Kidney capillary endothelial cell (primary cell): Measurements from ENCODE around the gene B4GAT1.

ENCODE experiments used
- DNase-seq: peaks from one replicate; pipeline ENCODE4 v3.0.0-alpha.2; 2018; ENCODE audit warnings: low spot score

B4GAT1 gene

DNA sequence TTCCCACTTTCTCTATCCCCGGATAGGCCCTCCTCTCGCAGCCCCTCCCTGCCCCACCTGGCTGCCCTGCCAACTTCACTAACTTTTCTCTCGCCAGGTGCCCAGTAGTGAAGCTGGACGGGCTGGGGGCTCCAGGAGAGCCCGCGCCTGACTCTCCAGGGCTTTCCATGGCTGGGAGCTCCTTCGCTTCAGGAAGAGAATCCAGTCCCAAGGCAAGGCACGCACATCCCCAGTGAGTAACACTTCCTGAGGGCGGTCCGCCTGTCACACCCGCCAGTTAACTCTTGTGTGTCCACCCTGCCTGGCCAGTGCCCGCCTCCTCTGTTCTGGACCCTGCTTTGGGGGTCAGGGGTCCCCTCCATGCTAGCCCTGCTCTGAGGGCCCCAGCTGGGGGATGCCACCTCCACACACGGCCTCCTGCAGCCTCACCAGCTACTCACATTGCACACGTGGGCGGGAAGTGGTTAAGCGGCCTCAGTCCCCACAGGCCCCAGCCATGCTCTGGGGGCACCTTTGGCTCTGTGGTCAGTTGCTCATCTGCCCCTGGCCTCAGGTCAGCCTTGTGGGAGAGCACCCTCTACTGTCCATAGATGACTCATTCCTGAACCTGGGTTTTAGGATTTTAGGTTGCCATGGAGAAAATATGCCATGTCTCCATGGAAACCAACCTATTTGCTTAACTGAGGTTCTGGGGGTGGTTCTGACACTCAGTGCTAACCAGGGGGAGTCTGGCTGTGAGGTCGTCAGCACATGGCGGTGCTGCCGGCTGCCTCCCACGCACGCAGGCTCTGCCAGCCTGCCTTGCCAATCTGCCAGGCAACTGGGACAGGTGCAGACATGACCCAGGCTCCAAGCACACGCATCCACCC is 11.0 kb downstream of the B4GAT1 start, which contains the start of gene RIN1:
Gene RIN1 (minus strand): TSS at position 201 of the 869 bp plus-strand sequence. CDS start 32 bp downstream, at position 169.
- DNase-seq, result peak; percentile 81

DNA sequence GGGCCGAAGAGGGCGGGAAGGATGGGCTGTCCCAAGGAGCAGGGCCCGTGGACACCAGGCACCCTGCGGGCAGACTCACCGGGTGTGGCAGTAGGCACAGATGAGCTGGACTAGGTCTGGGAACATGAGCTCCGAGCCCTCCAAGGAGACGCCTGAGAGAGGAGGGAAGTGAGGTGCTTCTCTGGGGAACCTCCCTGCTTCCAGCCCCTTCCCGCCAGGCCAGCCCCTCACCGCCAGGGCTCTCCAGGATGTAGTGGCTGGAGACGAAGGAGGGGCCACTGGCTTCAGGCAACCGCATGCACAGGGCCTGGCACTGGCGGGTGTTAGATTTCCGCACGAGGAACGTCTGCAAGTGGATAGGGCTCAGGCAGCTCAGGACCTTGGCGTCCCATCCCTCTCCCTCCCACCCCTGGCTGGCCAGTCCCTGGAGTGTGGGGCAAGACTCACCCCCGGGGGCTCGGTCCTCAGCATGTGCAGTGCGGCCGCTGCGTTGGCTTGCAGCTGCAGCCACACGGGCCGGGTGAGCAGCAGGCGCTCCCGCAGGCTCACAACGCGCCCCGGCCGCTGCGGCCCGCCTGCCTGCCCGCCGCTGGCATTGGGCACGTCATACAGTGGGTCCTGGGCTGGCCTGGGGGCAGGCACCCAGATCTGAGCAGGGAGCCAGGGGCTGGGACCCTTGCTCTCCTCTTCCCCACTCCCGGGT is 11.7 kb downstream of the B4GAT1 start:
- no peak for DNase-seq

DNA sequence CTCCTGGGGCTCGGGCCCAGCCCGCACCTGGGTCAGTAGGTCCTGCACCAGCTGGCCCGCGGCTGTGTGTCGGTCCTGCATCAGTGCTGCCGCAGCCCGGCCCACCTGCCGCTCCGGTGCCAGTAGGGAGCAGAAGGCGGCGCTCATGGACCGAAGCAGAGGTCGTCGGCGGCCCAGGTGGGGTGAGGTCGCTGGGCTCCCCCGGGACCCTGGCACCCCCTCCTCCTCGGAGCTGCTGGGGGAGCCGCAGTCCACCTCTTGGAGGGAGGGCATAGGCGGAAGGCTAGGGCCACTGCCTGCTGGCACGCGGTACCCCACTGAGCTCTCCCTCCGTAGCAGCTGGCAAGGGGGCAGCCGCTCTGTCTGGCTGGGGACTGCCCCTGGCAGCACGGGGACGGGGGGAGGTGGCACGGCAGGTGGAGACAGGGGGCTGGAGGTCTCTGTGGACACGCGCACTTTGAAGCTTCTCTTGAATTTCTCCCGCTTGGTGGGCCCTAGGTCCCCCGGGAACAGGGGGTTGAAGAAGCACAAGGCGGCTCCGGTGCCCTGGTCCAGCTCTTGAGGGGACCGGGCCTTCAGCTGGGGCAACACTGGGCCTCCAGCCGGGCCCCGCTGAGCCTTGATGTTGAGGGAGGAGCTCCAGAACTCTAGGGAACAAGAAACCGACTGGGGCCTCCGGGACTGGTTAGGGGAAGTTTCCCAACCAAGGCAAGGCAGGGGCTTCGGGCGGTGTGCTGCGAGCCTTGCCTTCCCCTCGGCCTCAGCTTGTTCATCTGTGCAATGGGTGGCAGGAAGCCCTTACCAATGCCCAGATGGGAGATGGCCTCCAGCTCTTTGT is 12.6 kb downstream of the B4GAT1 start:
- no peak for DNase-seq

DNA sequence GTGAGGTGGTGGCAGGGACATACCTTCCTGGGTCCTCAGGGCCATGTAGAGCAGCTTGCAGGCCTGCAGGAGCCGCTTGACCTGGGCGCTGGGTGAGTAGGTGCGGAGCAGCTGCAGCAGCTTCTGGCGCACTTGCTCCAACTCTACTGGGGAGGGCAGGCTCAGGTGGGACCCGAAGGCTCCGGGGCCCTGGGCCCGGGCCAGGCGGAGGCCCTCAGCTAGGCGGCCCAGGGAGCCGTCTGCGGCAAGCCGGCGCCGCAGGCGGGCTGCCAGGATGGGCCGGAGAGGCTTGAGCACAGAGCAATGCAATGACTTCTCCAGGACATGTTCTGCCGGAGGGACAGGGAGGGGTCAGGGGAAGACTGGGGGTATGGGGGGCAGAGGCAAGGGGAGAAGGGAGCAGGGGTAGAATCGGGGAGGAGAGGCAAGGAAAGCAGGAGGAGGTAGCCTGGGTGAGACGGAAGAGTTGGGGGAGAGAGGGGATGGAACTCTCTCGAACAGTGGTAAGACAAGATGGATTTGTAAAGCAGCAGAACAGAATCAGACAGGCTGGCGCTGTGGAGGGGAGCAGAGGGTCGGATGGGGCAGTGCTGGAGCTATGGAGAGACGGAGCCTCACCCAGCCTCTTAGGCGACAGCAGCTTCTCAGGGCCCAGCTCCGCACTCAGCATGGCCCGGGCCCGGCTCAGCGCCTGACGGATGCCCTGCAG is 13.4 kb downstream of the B4GAT1 start:
- DNase-seq, result no peak

DNA sequence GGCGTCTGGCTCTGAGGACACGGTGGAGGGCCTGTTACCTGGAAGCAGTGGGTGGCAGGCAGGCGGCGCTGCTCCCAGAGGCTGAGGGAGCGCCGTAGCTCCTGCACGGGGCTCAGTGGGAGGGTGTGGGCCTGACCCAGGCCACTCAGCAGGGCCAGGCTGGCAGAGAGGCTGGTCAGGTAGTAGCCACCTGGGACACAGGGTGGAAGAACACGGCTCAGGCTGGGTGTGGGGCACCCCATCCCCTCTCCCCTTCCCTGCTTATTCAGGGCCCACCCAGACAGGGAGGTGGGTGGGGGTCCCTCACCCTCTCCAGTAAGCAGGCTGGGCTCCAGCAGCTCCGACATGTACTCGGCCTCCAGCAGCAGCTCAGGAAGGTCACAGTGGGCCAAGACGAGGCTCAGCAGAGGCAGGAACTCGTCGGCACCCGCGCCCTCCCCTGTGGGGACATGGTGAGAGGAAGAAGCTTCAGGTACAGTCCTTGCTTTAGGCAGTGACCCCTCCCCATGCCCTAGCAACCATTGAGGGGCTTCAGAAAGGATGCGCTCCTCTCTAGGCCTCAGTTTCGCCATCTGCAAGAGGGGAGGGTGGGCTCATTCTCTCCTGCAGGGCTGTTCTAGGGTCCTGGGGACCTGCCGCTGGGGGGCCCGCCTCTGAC is 14.1 kb downstream of the B4GAT1 start:
- no peak for DNase-seq

DNA sequence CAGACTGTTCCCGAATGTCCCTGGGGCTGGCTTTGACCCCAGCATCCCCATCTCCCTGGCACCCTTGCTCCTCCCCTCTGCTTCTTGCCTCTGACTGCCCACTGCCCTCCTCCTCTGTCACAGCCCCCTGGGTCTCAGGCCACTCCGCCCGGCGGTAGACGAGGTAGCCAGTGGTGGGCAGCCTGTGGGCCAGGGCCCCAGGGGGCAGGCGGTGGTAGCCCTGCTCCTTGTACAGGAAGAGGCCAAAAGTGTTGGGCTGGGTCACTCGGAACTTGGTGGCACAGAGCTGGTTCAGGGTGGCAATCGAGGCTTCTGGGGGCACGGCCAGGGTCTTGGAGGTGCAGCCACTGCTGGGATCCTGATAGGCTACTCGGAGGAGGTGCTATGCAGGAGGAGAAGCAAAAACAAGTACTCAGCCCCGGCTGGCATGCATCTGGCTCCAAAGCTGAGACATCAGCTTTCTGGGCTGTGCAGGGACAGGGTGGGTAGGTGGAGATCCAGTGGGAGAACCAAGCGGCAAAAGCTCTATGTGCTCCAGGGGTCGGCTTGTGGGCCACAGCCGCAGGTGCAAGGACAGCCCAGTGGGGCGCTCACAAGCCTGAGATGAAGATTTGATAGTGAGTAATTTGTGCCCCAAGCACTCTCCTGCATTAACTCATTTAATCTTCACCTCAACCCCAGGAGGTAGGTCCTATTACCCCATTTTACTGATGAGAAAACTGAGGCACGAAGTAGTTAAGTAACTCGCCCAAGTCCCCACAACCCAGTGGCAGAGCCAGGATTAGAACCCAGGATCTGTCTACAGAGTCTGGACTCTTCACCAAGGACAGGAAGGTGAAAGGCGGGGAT is 14.8 kb downstream of the B4GAT1 start:
- DNase-seq, result no peak

DNA sequence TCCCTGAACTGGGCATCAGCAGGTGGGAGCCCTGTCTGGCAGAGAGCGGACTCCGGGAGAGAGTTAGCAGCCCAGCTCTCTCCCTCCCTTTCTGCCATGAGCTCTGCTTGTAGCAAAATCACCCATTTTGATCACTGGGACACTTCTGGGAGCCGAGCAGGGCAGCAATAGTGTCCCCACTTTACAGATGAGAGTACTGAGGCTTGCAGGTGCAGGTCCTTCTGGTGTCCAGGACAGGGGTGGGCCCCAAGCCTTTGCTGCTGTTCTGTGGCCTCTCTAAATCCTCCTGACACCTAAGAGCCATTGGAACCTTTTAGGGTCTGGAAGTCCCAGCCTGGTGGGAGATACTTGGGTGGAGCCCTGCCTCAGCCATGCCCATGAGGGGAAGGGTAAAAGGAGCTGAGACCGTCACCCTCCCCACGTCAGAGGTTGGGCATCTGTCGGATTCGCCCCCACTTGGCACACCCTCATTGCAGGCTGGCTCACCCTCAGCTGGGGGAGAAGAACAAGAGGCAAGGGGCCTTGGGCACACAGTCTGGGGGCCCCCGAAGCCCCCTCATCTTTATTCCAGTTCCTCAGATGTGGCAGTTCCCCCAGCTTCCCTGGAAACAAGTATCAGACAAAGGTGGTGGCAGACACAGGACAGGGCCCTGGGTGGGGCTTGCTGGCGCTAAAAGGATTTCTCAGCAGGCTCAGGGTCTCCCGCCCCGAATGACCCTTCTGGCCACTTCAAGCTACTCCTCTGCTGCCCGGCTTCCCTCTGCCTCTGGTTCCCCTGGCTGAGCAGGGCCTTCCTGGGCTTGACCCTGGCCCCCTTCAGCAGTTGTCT is 15.7 kb downstream of the B4GAT1 start:
- DNase-seq, result no peak

DNA sequence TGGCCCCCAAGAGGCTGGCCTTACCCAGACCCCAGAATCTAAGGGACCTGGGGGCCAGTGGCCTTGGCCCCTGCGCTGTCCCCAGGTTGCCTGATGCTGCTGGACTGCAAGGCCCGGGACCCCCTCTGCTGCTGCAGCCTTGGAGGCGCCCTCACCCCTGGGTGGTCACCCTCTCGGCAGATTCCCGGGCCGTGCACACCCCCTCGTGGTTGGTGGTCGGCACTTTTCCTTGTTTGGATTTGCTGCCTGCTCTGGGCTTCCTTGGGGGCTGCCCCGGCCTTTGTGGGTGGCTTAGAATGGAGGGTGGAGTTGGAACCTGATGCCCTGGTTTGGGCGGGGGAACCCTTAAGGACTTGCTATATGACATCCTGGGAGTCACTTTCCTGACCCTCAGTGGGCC is 16.5 kb downstream of the B4GAT1 start:
- no peak for DNase-seq

DNA sequence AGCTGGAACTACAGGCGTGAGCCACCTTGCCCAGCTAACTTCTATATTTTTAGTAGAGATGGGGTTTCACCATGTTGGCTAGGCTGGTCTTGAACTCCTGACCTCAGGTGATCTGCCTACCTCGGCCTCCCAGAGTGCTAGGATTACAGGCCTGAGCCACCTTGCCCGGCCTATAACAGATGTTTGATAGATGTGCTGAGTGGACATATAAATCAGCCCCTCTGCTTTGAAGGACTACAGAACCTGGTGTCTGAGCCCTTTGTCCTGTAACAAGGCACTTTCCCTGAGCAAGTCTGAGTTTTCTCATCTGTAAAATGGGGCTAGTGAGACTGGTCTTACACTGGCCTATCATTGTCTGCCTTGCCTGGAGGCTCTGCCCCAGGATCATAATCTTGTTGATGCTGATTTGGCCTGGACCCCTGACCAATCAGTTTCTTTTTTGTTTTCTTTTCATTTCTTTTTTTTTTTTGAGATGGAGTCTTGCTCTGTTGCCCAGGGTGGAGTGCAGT is 18.2 kb downstream of the B4GAT1 start:
- DNase-seq, result no peak

DNA sequence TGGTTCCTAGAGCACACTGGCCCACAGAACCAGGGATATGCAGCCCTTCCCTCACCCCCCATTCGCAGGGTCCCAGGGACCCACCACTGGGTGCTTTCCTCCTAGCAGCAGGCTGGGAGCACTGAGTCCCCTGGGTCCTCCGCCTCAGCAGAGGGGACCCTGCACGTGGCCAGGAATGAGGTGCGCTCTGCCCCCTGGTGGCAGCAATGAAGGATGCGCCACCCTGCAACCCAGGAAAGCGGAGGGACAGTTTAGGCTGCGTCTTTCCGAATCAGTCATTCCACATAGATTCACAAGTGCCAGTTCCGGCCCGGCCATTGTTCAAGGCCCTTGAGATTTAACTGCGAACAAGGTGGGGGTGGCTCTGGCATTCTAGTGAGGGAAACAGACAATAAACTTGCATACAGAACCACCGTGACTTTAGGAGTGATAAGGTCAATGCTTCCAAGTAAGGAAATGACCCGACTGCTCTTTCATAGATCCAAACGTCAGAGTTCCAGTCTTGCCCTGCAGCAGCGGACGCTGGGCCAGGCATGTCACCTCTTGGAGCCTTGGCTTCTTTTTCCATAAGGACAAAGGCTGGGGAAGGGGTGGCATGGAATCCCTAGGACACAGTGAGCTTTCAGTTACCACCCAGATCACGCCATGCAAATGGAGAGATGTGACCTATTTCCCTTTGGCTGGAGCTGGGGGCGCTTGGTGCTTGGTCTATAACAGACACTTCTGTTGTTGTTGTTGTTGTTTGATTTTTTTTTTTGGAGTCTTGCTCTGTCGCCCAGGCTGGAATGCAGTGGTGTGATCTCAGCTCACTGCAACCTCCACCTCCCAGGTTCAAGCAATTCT is 18.9 kb downstream of the B4GAT1 start:
- DNase-seq, result peak; percentile 98

DNA sequence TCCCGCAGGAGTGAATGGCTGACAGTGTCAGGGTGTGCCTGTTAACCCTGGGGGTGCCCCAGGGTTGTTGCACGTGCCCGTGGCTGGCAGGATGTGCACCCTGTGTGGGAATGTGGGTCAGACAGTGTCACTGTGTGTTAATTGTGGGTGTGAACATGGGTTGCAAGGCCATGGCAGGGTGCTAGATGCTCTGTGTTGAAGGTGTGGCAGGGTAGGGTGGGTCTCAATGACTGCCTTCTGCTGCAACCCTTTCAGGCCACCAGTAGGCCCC is 19.5 kb downstream of the B4GAT1 start:
- no peak for DNase-seq

DNA sequence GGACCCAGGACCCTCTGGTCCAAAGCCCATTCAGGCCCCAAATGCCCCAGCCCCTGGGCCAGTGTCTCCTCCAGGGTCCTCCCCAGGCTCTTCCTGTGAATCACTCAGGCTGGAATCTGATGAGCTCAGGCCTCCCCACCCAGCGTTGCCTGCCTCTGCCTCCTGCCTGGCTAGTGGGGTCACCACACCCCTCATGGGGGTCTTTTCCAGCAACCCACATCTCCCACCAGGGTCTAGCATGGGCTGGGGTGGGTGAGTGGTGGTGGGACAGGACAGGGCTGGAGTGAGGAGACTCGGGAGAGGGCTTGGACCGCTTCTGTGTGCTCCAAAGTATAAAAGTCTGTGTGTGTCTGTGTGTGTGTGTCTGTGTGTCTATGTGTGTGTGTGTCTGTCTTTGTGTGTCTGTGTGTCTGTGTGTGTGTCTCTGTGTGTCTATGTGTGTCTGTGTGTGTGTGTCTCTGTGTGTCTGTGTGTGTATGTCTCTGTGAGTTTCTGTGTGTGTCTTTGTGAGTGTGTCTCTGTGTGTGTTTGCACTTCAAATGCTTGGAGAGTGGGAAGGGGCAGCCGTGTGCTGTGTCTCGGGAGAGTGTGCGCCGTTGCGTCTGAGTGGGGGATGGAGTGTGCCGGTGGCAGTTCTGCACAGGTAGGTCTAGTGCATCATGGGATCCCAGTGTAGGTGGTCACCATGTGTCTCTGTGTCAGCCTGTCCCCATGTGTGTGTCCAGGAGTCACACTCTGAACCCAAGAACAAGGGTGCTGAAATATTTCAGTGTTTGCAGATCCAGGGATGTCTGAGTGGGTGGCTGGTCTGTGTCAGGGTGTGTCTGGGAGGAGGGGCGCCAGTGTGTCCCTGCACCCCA is 20.0 kb downstream of the B4GAT1 start:
- DNase-seq, result peak; percentile 57

DNA sequence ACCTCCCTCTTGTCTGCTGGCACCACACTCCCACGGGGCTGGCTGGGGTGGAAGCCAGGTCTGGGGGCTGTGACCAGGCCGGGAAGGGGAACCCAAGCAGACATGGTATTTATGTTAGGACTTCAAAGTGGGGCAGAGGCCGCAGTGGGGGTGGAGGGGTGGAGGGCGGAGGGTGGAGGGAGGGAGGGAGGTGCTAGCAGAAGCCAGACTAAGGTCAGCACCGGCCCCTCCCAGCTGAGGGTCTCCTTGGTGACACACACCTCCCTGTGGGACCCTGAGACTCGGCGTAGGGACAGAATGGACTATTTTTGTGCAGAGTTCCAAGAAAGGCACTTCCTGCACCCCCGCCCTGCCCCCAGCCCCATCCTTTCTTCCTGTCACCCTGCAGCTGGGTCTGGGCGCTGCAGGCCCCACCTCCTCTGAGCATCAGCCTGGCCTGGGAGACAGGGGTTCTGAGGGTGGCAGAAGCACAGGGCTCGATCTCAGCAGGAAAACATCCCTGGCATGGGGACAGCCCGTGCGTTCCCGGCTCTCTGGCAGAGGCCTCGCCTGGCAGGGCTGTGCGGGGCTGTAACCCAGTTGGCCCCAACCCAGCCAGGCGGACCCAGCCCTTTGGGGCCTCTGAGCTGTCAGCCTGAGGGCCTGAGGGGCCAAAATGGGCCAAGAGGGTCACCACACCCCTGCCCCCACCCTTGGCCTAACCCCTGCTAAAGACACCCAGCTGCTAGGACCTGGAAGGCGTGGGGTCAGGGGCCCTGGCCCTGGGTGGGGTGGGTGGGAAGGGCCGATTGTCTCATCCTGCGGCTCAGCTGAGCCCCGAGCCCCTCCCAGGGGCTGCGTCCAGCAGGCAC is 20.9 kb downstream of the B4GAT1 start:
- no peak for DNase-seq

DNA sequence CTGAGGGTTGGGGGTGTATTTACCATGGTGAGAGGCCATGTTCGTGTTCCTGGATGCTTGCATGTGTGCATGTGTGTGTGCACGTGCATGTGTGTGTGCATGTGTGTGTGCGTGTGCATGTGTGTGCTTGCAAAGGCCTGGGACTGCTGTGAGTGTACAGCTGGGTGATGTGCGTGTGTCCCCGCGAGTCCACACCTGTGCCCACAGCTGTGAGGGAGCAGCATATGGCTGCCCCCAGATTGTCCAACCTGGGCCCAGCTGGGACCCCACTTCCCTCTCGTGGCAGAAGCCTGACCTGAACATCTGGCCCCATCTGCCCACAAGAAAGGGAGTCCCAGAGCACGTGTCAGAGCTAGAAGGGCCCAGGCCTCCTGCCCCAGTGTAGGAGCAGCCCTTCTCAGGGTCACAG is 22.2 kb downstream of the B4GAT1 start:
- no peak for DNase-seq

DNA sequence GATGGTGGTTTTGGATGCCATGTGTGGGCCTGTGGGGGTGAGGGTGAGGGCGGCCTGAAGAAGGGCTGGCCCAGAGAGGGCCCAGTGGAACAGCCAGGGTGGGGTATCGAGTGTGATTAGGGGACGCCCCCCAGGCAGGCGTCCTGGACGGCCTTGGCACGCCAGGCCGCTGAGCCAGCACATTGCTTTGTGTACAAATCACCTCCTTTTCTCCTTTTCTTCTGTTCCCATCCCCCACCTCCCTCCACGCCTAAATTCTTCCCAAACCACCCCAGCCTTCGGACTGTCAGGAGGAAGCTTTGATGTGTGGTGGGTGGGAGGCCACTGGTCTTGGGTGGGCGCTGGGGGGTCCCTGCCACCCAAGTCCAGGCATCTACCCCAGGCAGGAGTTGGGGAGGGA is 22.8 kb downstream of the B4GAT1 start:
- no peak for DNase-seq

DNA sequence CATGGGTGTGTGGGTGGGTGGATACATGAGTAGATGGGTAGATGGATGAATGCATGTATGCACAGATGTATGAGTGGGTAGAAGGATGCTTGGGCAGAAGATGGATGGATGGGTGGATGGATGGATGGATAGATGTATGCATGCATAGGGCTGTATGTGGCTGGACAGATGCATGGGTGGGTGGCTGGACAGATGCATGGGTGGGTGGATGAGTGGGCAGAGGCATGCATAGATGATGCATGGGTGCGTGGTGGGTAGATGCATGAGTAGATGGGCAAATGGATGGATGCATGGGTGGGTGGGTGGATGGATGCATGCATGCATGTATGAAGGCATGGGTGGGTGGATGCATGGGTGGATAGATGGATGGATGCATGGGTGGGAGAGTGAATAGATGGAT is 23.7 kb downstream of the B4GAT1 start:
- DNase-seq, result no peak
